Measurements from ENCODE around the gene OLFM1. TPM values are rescaled to one million over a fixed set of nuclear protein-coding genes. Genes with fewer than 3 reads are reported as not detected.

Gene OLFM1
- total RNA-seq, 4 donors from 2014 or later: 18.7 to 46.1 (median 38.6) TPM

DNA sequence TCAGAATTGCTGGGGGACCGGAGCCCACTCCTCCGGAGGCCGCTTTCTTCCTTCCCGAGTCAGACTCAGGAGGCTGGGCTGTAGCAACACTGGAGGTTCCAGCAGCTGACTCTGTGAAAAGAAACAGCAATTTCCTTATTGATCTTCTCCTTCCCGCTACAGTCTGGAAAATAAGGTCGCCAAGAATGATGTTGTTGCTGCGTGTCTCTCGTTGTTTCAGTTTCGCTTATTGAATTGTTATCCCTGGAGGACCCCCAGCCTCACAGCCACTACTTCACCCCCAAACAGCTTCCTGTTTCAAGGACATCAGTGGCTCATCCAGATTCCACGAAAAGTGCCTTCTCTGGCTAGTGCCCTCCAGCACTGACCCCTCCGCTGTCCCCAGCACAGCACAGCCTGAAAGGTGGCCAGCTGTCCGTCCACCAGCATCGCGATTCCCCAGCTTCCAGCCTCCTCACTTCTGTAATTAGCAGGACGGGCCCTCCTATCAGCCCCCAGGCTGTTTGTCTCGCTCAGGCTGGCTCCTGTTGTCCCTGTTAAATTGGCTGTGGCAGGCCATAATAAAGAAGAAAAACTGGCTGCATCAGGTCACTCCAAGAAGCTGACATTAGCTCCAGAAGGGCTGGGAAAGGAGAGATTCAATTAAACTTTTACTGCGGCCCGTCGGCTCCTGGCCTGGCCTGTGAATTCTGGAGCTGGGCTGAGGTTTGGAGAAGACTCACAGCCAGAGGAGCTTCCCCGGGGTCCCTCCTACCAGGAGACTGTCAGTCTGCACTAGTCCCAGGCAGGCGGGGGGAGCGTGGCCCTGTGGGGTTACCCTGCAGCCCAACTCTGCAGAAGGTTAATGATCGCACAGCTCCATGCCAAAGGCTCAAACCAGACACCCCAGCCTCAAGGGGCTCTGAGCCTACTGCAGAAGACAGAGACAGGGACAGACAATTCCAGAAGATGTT is 40.5 kb downstream of the OLFM1 start:
- Histone ChIP-seq H3K4me3 (no peak overlapping the region), H3K36me3 (no peaks in the 10 kb centered on the region), H3K27me3 (peaks cover 0 to 60% (median 0%) of the 10 kb centered on the region in 4 donors), H3K9me3 (no peaks in the 10 kb centered on the region), H3K27ac (replicated peaks in 1 of 4) (no peak overlapping the region), H3K4me1 (peaks cover 0 to 9% (median 6%) of the 10 kb centered on the region in 4 donors)
- TF ChIP-seq POLR2AphosphoS5 (IDR thresholded peaks at IDR 0.05): no peak
- WGBS: 67% methylated on average over 23 of the region's 23 CpGs
- intact Hi-C loops (cut with DNase I): no loop called here
- no peak for DNase-seq (ENCODE audit: extremely low spot score)

- Histone ChIP-seq H3K9me3 (no peaks in the 10 kb centered on the region), H3K36me3 (no peaks in the 10 kb centered on the region), H3K27me3 (peaks cover 0 to 72% (median 0%) of the 10 kb centered on the region in 4 donors), H3K27ac (replicated peaks in 1 of 4) (no peak overlapping the region), H3K4me1 (peaks cover 0 to 3% (median 1%) of the 10 kb centered on the region in 4 donors), H3K4me3 (no peak overlapping the region)
- no peak for DNase-seq (ENCODE audit: extremely low spot score)
- no peak for TF ChIP-seq POLR2A (IDR thresholded peaks at IDR 0.05; ENCODE audit: low read depth)
- TF ChIP-seq, protein P1, sequence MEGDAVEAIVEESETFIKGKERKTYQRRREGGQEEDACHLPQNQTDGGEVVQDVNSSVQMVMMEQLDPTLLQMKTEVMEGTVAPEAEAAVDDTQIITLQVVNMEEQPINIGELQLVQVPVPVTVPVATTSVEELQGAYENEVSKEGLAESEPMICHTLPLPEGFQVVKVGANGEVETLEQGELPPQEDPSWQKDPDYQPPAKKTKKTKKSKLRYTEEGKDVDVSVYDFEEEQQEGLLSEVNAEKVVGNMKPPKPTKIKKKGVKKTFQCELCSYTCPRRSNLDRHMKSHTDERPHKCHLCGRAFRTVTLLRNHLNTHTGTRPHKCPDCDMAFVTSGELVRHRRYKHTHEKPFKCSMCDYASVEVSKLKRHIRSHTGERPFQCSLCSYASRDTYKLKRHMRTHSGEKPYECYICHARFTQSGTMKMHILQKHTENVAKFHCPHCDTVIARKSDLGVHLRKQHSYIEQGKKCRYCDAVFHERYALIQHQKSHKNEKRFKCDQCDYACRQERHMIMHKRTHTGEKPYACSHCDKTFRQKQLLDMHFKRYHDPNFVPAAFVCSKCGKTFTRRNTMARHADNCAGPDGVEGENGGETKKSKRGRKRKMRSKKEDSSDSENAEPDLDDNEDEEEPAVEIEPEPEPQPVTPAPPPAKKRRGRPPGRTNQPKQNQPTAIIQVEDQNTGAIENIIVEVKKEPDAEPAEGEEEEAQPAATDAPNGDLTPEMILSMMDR (IDR thresholded peaks at IDR 0.05): no peak
- intact Hi-C loops (cut with DNase I): no loop called here
- 86% methylated on average over 7 of the region's 7 CpGs for WGBS
Observed at GRCh38 chr9:135129137-135129695, 41.7 kb downstream of the OLFM1 start.

DNA sequence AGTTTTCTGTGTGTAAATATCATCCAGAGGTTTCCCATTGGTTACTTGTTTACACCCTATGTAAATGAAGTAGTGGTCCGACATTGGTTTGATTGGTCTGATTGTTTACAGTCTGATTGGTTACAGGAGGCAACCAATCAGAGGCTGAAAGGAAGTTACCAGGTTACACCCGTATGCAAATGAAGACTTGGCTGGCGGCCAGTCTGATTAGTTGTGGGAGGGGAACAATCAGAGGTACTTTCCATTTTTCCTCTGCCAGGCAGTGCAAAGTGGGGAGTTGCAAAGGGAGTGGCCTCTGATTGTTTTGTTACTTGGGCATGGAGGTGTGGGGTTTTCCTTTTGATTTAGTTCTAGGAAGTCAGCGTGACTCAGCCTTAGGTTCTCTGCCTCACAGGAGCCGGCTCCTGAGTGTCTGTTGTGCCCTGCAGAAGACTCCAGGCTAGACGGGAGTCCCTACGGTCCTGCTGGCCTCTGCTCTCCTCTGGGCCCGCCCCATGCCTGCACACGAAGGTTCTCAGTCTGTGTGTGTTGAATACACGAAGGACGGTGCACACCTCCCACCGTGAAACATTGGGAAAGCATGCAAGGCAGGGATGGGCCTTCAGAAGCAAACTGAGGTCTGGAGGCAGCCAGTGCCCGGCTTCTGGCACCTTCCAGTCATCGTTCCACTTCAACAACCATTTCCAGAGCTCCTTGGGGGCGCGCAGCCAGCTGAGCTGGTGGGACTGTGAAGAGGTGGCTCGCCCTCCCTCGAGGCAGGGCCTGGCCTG is 42.9 kb downstream of the OLFM1 start:
- DNase-seq (ENCODE audit: extremely low spot score): no peak
- Histone ChIP-seq H3K4me1 (peaks cover 0 to 6% (median 2%) of the 10 kb centered on the region in 4 donors), H3K27ac (replicated peaks in 1 of 4) (peak overlapping the region in 2 of 4 donors; percentile 18 to 34), H3K36me3 (no peaks in the 10 kb centered on the region), H3K9me3 (peaks cover 0 to 11% (median 0%) of the 10 kb centered on the region in 4 donors), H3K4me3 (no peak overlapping the region), H3K27me3 (peaks cover 0 to 84% (median 0%) of the 10 kb centered on the region in 4 donors)
- no peak for TF ChIP-seq EP300 (IDR thresholded peaks at IDR 0.05)
- TF ChIP-seq, protein P1 (IDR thresholded peaks at IDR 0.05): no peak
- TF ChIP-seq POLR2AphosphoS5 (IDR thresholded peaks at IDR 0.05): no peak
- no peak for TF ChIP-seq POLR2A (IDR thresholded peaks at IDR 0.05; ENCODE audit: low read depth)
- intact Hi-C loops (cut with DNase I): no loop called here
- WGBS: 92% methylated on average over 8 of the region's 18 CpGs

- WGBS: 73% methylated on average over 5 of the region's 8 CpGs
Observed at GRCh38 chr9:135131488-135131887, 44.0 kb downstream of the OLFM1 start.

More at GRCh38 chr9:135131488-135131887, 44.0 kb downstream of the OLFM1 start:
- no peaks in the 10 kb centered on the region for H3K36me3 ChIP-seq
- H3K27me3 ChIP-seq: peaks cover 0 to 93% (median 0%) of the 10 kb centered on the region in 4 donors
- intact Hi-C loops (cut with DNase I): no loop called here
- no peak overlapping the region for H3K4me3 ChIP-seq
- H3K4me1 ChIP-seq: peaks cover 0 to 11% (median 4%) of the 10 kb centered on the region in 4 donors
- TF ChIP-seq POLR2A (IDR thresholded peaks at IDR 0.05; ENCODE audit: low read depth) (no peak), EP300 (IDR thresholded peaks at IDR 0.05) (no peak), POLR2AphosphoS5 (IDR thresholded peaks at IDR 0.05) (no peak)
- TF ChIP-seq, protein P1 (IDR thresholded peaks at IDR 0.05): no peak
- H3K9me3 ChIP-seq: peaks cover 0 to 13% (median 0%) of the 10 kb centered on the region in 4 donors
- no peak for DNase-seq (ENCODE audit: extremely low spot score)
- no peak overlapping the region for H3K27ac ChIP-seq (replicated peaks in 1 of 4)

All from esophagus muscularis mucosa (tissue), 4 donors.